A549 treated with GW870086 at 1 μM for 4 hours (cell line): ENCODE data around the gene GRB14. TPM values are rescaled to one million over a fixed set of nuclear protein-coding genes. Genes with fewer than 3 reads are reported as not detected.

ENCODE experiments used
- total RNA-seq: library from RNA; stranded (reverse); fragments of 200-300 nt; extraction: Qiagen RNA extraction; gene quantifications from 5 replicates; pipeline ENCODE4 v1.2.3, GENCODE V29; 2022; ENCODE audit warnings: low read depth

Gene GRB14
- total RNA-seq: 6.2 to 8.4 TPM (median 6.8 TPM) in 5 replicates

DNA sequence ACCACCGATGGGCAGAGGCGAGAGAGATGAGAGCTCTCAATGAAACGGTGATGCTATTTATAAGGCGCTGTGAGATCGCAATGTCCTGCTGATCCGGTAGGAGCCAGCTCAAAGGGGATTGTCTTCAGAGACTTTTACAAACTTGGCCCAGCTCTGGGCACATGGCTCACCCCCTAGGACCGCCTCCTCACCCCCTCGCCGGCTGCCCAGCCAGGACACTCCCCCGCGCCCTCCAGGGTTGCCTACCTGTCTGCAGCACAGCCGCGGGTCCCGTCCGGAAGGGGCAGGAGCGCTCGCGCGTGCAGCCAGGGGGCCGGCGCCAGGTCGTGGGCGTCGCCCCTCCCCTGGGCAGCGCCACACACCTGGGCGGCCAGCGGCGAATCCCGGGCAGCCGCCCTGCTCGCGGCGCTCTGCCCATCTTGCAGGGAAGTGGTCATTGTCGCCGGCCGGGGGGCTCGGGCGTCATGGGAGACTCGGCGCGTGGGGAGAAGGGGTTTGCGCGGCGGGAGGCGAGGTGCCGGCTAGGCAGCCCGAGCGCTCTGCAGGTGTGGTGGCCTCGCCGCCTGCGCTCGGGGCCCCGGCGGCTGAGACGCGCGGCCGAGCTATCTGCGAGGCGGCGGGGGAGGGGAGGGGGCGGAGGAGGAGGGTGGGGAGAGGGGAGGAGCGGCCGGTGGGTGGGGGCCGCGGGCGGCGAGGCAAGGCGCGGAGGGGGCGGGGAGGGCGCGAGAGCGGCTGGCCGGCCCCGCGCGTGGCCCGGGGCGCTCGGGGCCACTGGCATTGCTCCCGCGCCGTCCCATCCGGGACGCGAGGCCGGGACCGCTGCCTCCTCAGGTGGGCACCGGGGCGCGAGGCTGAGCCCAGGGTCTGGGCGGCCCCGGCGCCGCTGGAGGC, at the start of gene GRB14:
Gene GRB14 (minus strand): TSS at position 610 of the 891 bp plus-strand sequence. CDS start 173 bp downstream, at position 437.

Other genes with a start within 250 kb of the GRB14 start
- 3.9 to 5.8 TPM (median 4.6 TPM) in 5 replicates for gene COBLL1, start 220.3 kb upstream of the GRB14 start, total RNA-seq